HepG2 (cell line): ENCODE measurements around the gene CX3CR1. TPM values are rescaled to one million over a fixed set of nuclear protein-coding genes. Genes with fewer than 3 reads are reported as not detected.

Experiments
- ATAC-seq: fragments of 200-7000 bp; cut with Tn5 transposase; 3 replicates; pipeline ENCODE4 v1.9.1; 2020; ENCODE audit warnings: mild to moderate bottlenecking, moderate library complexity
- BruUV-seq: library from RNA; stranded (reverse); fragments of 400-500 nt; replicated peaks from 2 replicates; lab custom pipeline; 2021; lab: Mats Ljungman, UMichigan
- CTCF ChIA-PET: fragments of 300-600 bp; formaldehyde crosslinking; extraction: SDS; loops from one replicate; lab custom pipeline; 2021; ENCODE audit warnings: low total read pairs, inconsistent platforms, low intra/inter-chr PET ratio; lab: Yijun Ruan, JAX
- POLR2A ChIA-PET: fragments of 350-600 bp; sonication (Branson Sonifier 250); formaldehyde crosslinking; loops from one replicate; lab custom pipeline; 2020; ENCODE audit warnings: antibody characterized with exemption, inconsistent platforms; lab: Yijun Ruan, JAX
- DNase-seq: peaks from one replicate; pipeline ENCODE4 v3.0.0-alpha.2; 2015; ENCODE audit warnings: low spot score
- FAIRE-seq: peaks from 3 replicates; lab custom pipeline; 2011; peaks lifted over from hg19 to GRCh38; lab: Jason Lieb, UNC
- H2AFZ ChIP-seq: one replicate; pipeline ENCODE4 v1.6.1; 2011; ENCODE audit warnings: low read length, inconsistent platforms
- H3K27ac ChIP-seq: fragments of 300-600 bp; 3 replicates; pipeline ENCODE4 v1.8.0; 2011; ENCODE audit warnings: mixed run types, mild to moderate bottlenecking, mixed read lengths, low read length, inconsistent platforms; ENCODE audit not compliant: insufficient read depth; ENCODE audit errors: extremely low read length
- H3K27me3 ChIP-seq, 2 experiments: fragments of 200-600 bp in 1 of 2; 2 replicates in 1 of 2; 3 replicates in 1 of 2; pipeline versions ENCODE4 v1.6.0 to v1.8.0; 2011; ENCODE audit warnings: low read length in 2 of 2, mild to moderate bottlenecking in 2 of 2, moderate library complexity in 2 of 2, inconsistent platforms in 1 of 2; ENCODE audit not compliant: insufficient read depth in 2 of 2, control insufficient read depth in 1 of 2
- H3K36me3 ChIP-seq, 2 experiments: fragments of 200-600 bp in 1 of 2; replicated peaks in 1 of 2; 2 replicates in 1 of 2; 3 replicates in 1 of 2; pipeline versions ENCODE4 v1.5.1 to v1.8.0; 2011; ENCODE audit warnings: low read length in 2 of 2, inconsistent platforms in 1 of 2; ENCODE audit not compliant: insufficient read depth in 2 of 2, control insufficient read depth in 1 of 2
- H3K4me1 ChIP-seq: 2 replicates; pipeline ENCODE4 v1.5.1; 2012; ENCODE audit warnings: low read length, inconsistent platforms; ENCODE audit not compliant: insufficient read depth
- H3K4me2 ChIP-seq: 2 replicates; pipeline ENCODE4 v1.6.0; 2011; ENCODE audit warnings: low read depth, low read length, inconsistent platforms
- H3K4me3 ChIP-seq, 3 experiments: fragments of 200-600 bp in 1 of 3; sonication (generic), shearing (Covaris generic) in 1 of 3; replicated peaks in 1 of 3; 2 replicates each; pipeline ENCODE4 v1.5.1; 2011 to 2016; ENCODE audit warnings: low read length in 3 of 3, inconsistent platforms in 2 of 3, low read depth in 2 of 3, mild to moderate bottlenecking in 2 of 3, control low read depth in 1 of 3, mixed read lengths in 1 of 3; ENCODE audit not compliant: insufficient read depth in 1 of 3
- H3K79me2 ChIP-seq: one replicate; pipeline ENCODE4 v1.6.1; 2011; ENCODE audit warnings: low read length, inconsistent platforms; ENCODE audit not compliant: insufficient read depth
- H3K9ac ChIP-seq: 2 replicates; pipeline ENCODE4 v1.6.0; 2011; ENCODE audit warnings: mild to moderate bottlenecking, low read depth, low read length, inconsistent platforms; ENCODE audit not compliant: insufficient read depth
- H3K9me3 ChIP-seq: 2 replicates; pipeline ENCODE4 v1.5.1; 2012; ENCODE audit warnings: mild to moderate bottlenecking, low read length
- H4K20me1 ChIP-seq: 2 replicates; pipeline ENCODE4 v1.6.0; 2011; ENCODE audit warnings: inconsistent platforms, mild to moderate bottlenecking, low read length, moderate library complexity; ENCODE audit not compliant: insufficient read depth
- FOSL2 ChIP-seq: sonication (generic); formaldehyde crosslinking; IDR thresholded peaks from 2 replicates; pipeline ENCODE4 v1.4.0; 2020; ENCODE audit warnings: missing genetic modification reagents
- KDM3A ChIP-seq: IDR thresholded peaks from 2 replicates; pipeline ENCODE4 v1.6.1; 2018; ENCODE audit warnings: low read depth, missing compliant biosample characterization
- NFE2 ChIP-seq: sonication (generic); formaldehyde crosslinking; IDR thresholded peaks from 2 replicates; pipeline ENCODE4 v1.4.0; 2020; ENCODE audit warnings: missing genetic modification reagents
- NFE2L2 ChIP-seq: fragments of 150-350 bp; IDR thresholded peaks from 2 replicates; pipeline ENCODE4 v1.6.1; 2014; ENCODE audit warnings: low read length
- NFYC ChIP-seq: IDR thresholded peaks from 2 replicates; pipeline ENCODE4 v1.6.1; 2016; ENCODE audit warnings: missing genetic modification reagents, missing compliant biosample characterization
- ZBTB2 ChIP-seq: sonication (generic); formaldehyde crosslinking; IDR thresholded peaks from 2 replicates; pipeline ENCODE4 v1.8.0; 2022; ENCODE audit warnings: low read depth, missing genetic modification reagents
- ZNF720 ChIP-seq: sonication (generic); formaldehyde crosslinking; IDR thresholded peaks from 2 replicates; pipeline ENCODE4 v1.4.0; 2020; ENCODE audit warnings: missing genetic modification reagents
- WGBS: methylation state at CpG from one replicate; pipeline ENCODE4 v1.1.6; 2017; ENCODE audit warnings: low lambda C conversion rate; 5-methylcytosine and 5-hydroxymethylcytosine counted together
- in situ Hi-C: cut with HindIII; loops from 2 replicates; pipeline ENCODE4 v1.10.0; 2017; ENCODE audit warnings: low pct_unique_long_range_greater_than_20kb; ENCODE audit not compliant: extremely low pct_ligation_motif_present
- intact Hi-C: fragments of 100-400 bp; cut with micrococcal nuclease; formaldehyde crosslinking; loops from one replicate; pipeline ENCODE4 v1.10.0; 2022; ENCODE audit not compliant: unreplicated experiment
- polyA plus RNA-seq, 8 experiments: library from polyadenylated mRNA; depleted of rRNA in 3 of 8; stranded (reverse) in 7 of 8; unstranded in 1 of 8; fragments of >200 nt; fragmentation: Illumina TruSeq in 4 of 8; extraction: Trizol in 4 of 8; gene quantifications; 2 replicates each; pipeline versions ENCODE4 v1.2.1 to v1.2.3, GENCODE V29; 2011 to 2016; ENCODE audit warnings: low read depth in 4 of 8, missing spikeins in 1 of 8, mixed read lengths in 1 of 8; ENCODE audit not compliant: insufficient read depth in 1 of 8
- total RNA-seq, 5 experiments: library from RNA; depleted of rRNA; stranded (reverse); fragments of >200 nt; fragmentation: Illumina TruSeq; extraction: Trizol; gene quantifications; 2 replicates each; pipeline ENCODE4 v1.2.3, GENCODE V29; 2016; ENCODE audit warnings: low read depth in 1 of 5

Gene CX3CR1
- total and polyA plus RNA-seq, 2 of the 13 experiments (the other 11 are each of a cell fraction or from before 2014, with no cell fraction given) = not detected

GRCh38 chr3:39287216-39288164, 7.7 kb upstream of the CX3CR1 start:
- intact Hi-C loops = loop anchor here (1.0 to 5.0 kb wide), 4 partner anchors 79 to 180 kb away; partner anchors contain the start of genes GORASP1 and TTC21A
- peaks cover 37% of the 10 kb centered on the region for H3K4me1 ChIP-seq
- CTCF ChIA-PET = interaction anchor here (2.6 to 3.2 kb wide), 4 partner anchors 79 to 186 kb away, joined by 13 to 30 read pairs (median 18); no protein-coding TSS in a partner anchor
- TF ChIP-seq FOSL2 (CRISPR knock-in tag) (peak; percentile 61), NFE2 (CRISPR knock-in tag) (peak; percentile 73; the same call in 1 of the 2 replicates), ZNF720 (CRISPR knock-in tag) (no peak), ZBTB2 (no peak), NFE2L2 (peak; percentile 77), KDM3A (CRISPR knock-in tag) (no peak), NFYC (CRISPR knock-in tag) (no peak)
- TF ChIP-seq, all 625 proteins: peak for 3
- ATAC-seq (no peak), FAIRE-seq (no peak), DNase-seq (no peak)
- Histone ChIP-seq H3K36me3 (no peaks in the 10 kb centered on the region), H3K9ac (no peak overlapping the region), H2AFZ (no peak overlapping the region), H3K27me3 (no peaks in the 10 kb centered on the region), H3K27ac (no peak overlapping the region), H3K4me2 (no peak overlapping the region), H3K79me2 (no peaks in the 10 kb centered on the region), H3K9me3 (no peaks in the 10 kb centered on the region), H4K20me1 (no peaks in the 10 kb centered on the region), H3K4me3 (no peak overlapping the region)
- POLR2A ChIA-PET = interaction anchor here (1.0 kb wide), 2 partner anchors 161 to 180 kb away, joined by 3 to 5 read pairs; partner anchors contain the start of genes GORASP1 and TTC21A
- 22% methylated on average over 8 of the region's 8 CpGs for WGBS
- in situ Hi-C loops = loop anchor here (5.0 kb wide), 2 partner anchors 95 to 160 kb away; partner anchors contain the start of gene XIRP1
- no TSS peak for BruUV-seq
